HTERT RPE-1 (cell line): ENCODE results near the gene SLC30A3.

ENCODE experiments used
- in situ Hi-C: fragments of 300-500 bp; cut with MboI; formaldehyde crosslinking; loops from 4 replicates; pipeline ENCODE4 v1.14.3; 2020; ENCODE audit warnings: low sequenced_read_pairs

SLC30A3 gene

GRCh38 chr2:27261926-27262298 lies 935 bp downstream of the SLC30A3 start:
- in situ Hi-C loops: no loop called here

GRCh38 chr2:27261241-27261925 lies 1.5 kb downstream of the SLC30A3 start:
- in situ Hi-C loops: no loop called here

GRCh38 chr2:27258051-27258450 lies 4.8 kb downstream of the SLC30A3 start:
- in situ Hi-C loops: no loop called here

- in situ Hi-C loops: no loop called here
These were observed 5.9 kb downstream of the SLC30A3 start for GRCh38 chr2:27256855-27257454.

- in situ Hi-C loops: no loop called here
These were observed 7.2 kb downstream of the SLC30A3 start for GRCh38 chr2:27255660-27256059.

GRCh38 chr2:27255187-27255586 lies 7.7 kb downstream of the SLC30A3 start:
- in situ Hi-C loops: no loop called here

- in situ Hi-C loops: no loop called here
These were observed 11.1 kb downstream of the SLC30A3 start for GRCh38 chr2:27251766-27252165.

GRCh38 chr2:27250652-27251379 lies 12.0 kb downstream of the SLC30A3 start:
- in situ Hi-C loops: no loop called here

GRCh38 chr2:27249891-27250651 lies 12.8 kb downstream of the SLC30A3 start:
- in situ Hi-C loops: no loop called here

GRCh38 chr2:27249159-27249890 lies 13.5 kb downstream of the SLC30A3 start:
- in situ Hi-C loops: no loop called here

- in situ Hi-C loops: no loop called here
These were observed 15.0 kb downstream of the SLC30A3 start for GRCh38 chr2:27247893-27248292.

GRCh38 chr2:27245626-27246025 lies 17.2 kb downstream of the SLC30A3 start:
- in situ Hi-C loops: no loop called here

GRCh38 chr2:27245116-27245515 lies 17.7 kb downstream of the SLC30A3 start:
- in situ Hi-C loops: no loop called here

- in situ Hi-C loops: no loop called here
These were observed 19.3 kb downstream of the SLC30A3 start for GRCh38 chr2:27243391-27244130.

GRCh38 chr2:27242614-27242951 lies 20.3 kb downstream of the SLC30A3 start:
- in situ Hi-C loops: no loop called here

- in situ Hi-C loops: no loop called here
These were observed 20.9 kb downstream of the SLC30A3 start for GRCh38 chr2:27241761-27242613.

GRCh38 chr2:27240406-27240805 lies 22.4 kb downstream of the SLC30A3 start:
- in situ Hi-C loops: no loop called here

GRCh38 chr2:27238976-27239375 lies 23.9 kb downstream of the SLC30A3 start:
- in situ Hi-C loops: no loop called here

- in situ Hi-C loops: no loop called here
These were observed 25.4 kb downstream of the SLC30A3 start for GRCh38 chr2:27237341-27237945.
